Prostate gland (tissue), 2 donors: ENCODE results near the gene IFT81. TPM values are rescaled to one million over a fixed set of nuclear protein-coding genes. Genes with fewer than 3 reads are reported as not detected.

Source experiments
- DNase-seq: peaks from one replicate; pipeline ENCODE4 v3.0.0-alpha.2; 2019; ENCODE audit warnings: low spot score
- H3K27ac ChIP-seq, 2 donors: fragments of 200-600 bp; sonication (generic); 2 replicates each; pipeline ENCODE4 v1.5.1; 2017 to 2019
- H3K27me3 ChIP-seq: fragments of 200-600 bp; sonication (generic); replicated peaks from 2 replicates; pipeline ENCODE4 v1.5.1; 2019; ENCODE audit not compliant: insufficient read depth
- H3K36me3 ChIP-seq, 2 donors: fragments of 200-600 bp; sonication (generic); 1 replicate in 1 of 2; 2 replicates in 1 of 2; pipeline versions ENCODE4 v1.5.1 to v1.8.1; 2017 to 2019
- H3K4me1 ChIP-seq: fragments of 200-600 bp; sonication (generic); replicated peaks from 2 replicates; pipeline ENCODE4 v1.5.1; 2019
- H3K4me3 ChIP-seq, 2 donors: fragments of 200-600 bp; sonication (generic); 2 replicates each; pipeline ENCODE4 v1.5.1; 2017 to 2019
- H3K9me3 ChIP-seq: fragments of 200-600 bp; sonication (generic); 2 replicates; pipeline ENCODE4 v1.5.1; 2017
- CTCF ChIP-seq, 4 experiments: fragments of 200-600 bp in 2 of 4; fragments of 450-650 bp in 2 of 4; sonication (generic) in 2 of 4; IDR thresholded peaks; 1 replicate in 3 of 4; 2 replicates in 1 of 4; pipeline ENCODE4 v1.5.1; 2016 to 2019; ENCODE audit warnings: antibody characterized with exemption in 4 of 4, mild to moderate bottlenecking in 2 of 4, moderate library complexity in 2 of 4
- POLR2A ChIP-seq: fragments of 450-650 bp; IDR thresholded peaks from one replicate; pipeline ENCODE4 v1.6.1; 2016; ENCODE audit warnings: antibody characterized with exemption, mild to moderate bottlenecking
- POLR2AphosphoS5 ChIP-seq: sonication (generic); formaldehyde crosslinking; IDR thresholded peaks from one replicate; pipeline ENCODE4 v1.6.1; 2017; ENCODE audit warnings: antibody characterized with exemption
- WGBS: methylation state at CpG from one replicate; pipeline ENCODE4 v1.1.5; 2018; 5-methylcytosine and 5-hydroxymethylcytosine counted together
- intact Hi-C: fragments of 100-400 bp; cut with DNase I; formaldehyde crosslinking; loops from one replicate; pipeline ENCODE4 v1.14.2; 2022
- total RNA-seq, 2 donors: library from RNA; depleted of rRNA; stranded (reverse); fragments of >200 nt; gene quantifications; one replicate each; pipeline ENCODE4 v1.1.0, GENCODE V29; 2016

IFT81 gene
- total RNA-seq, 2 donors from 2014 or later: 11.2 to 16.1 TPM

GRCh38 chr12:110159671-110160245 lies 35.6 kb downstream of the IFT81 start:
- 97% methylated on average over 4 of the region's 4 CpGs for WGBS
- Histone ChIP-seq H3K36me3 (peaks cover 0 to 2% of the 10 kb centered on the region in 2 donors), H3K27ac (no peak overlapping the region), H3K27me3 (no peaks in the 10 kb centered on the region), H3K4me3 (no peak overlapping the region), H3K9me3 (no peaks in the 10 kb centered on the region), H3K4me1 (no peaks in the 10 kb centered on the region)
- intact Hi-C loops: no loop called here
- no peak for DNase-seq
- TF ChIP-seq CTCF (IDR thresholded peaks at IDR 0.05) (no peak), POLR2AphosphoS5 (no peak), POLR2A (no peak)

DNA sequence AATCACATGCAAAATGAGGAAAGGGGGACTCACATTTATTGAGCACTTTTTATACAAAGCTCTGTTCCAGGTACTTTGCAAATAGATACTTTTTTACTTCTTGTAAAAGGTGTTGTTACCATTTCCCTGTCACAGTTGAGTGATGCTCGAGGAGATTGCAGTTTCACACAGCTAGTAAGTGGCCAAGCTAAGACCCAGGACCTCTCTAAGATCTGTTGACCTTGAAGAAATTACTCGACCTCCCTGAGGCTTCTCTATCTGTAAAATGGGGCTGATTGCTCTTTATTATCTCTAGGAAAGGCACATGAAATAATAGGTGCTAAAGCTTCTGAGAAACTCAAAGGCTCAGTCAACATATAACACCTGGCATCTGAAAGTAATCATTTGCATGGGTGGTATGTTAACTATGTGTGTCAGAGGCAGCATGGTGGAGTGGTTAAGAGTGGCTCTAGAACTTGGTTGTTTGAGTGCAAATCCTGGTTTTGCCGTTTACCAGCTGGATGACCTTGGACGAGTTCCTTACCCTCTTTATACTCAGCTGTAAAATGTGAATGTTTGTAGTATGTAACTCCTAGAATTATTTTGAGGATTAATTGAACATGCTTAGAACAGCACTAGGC lies 41.5 kb downstream of the IFT81 start:
- Histone ChIP-seq H3K36me3 (no peaks in the 10 kb centered on the region), H3K27ac (no peak overlapping the region)
- WGBS: 67% methylated on average over 4 of the region's 4 CpGs

DNA sequence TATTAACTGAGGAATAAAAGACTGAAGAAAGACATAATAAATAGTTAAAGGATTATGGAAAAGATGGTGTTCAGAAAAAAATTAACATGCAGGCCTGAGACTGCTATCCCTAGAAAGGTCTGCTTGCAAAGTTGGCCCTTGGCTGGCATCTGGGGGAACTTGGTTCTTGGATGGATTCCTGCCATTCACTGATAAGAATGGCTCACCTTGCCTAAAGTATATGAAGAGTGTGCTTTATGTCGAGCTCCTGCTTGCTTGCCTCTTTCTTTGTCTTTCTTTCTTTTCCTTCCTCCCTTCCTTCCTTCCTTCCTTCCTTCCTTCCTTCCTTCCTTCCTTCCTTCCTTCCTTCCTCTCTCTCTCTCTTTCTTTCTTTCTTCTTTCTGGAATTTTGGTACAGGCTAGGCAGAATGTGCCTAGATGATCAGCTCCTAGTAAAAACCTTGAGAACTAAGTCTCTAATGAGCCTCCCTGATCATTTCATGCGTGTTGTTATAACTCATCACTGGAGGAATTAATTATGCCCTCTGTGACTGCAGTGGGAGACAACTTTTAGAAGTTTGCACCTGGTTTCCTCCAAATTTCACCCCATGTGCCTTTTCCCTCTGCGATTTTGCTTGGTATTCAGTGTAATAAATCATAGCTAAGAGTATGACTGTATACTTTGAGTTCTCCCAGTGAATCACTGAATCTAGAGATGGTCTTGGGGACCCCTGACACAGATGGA lies 44.7 kb downstream of the IFT81 start:
- intact Hi-C loops: no loop called here
- Histone ChIP-seq H3K27ac (no peak overlapping the region), H3K4me3 (no peak overlapping the region), H3K4me1 (no peaks in the 10 kb centered on the region), H3K9me3 (no peaks in the 10 kb centered on the region), H3K36me3 (no peaks in the 10 kb centered on the region), H3K27me3 (no peaks in the 10 kb centered on the region)
- DNase-seq: no peak
- TF ChIP-seq POLR2A: no peak
- no peak for TF ChIP-seq CTCF (IDR thresholded peaks at IDR 0.05)
- TF ChIP-seq POLR2AphosphoS5: no peak
- 98% methylated on average over 3 of the region's 3 CpGs for WGBS

More for the DNA sequence above, 41.5 kb downstream of the IFT81 start:
- intact Hi-C loops: no loop called here
- TF ChIP-seq CTCF (IDR thresholded peaks at IDR 0.05): no peak
- TF ChIP-seq POLR2AphosphoS5: no peak
- no peak for TF ChIP-seq POLR2A
- H3K4me3 ChIP-seq: no peak overlapping the region
- no peaks in the 10 kb centered on the region for H3K27me3 ChIP-seq
- no peak for DNase-seq
- no peaks in the 10 kb centered on the region for H3K9me3 ChIP-seq
- H3K4me1 ChIP-seq: no peaks in the 10 kb centered on the region

DNA sequence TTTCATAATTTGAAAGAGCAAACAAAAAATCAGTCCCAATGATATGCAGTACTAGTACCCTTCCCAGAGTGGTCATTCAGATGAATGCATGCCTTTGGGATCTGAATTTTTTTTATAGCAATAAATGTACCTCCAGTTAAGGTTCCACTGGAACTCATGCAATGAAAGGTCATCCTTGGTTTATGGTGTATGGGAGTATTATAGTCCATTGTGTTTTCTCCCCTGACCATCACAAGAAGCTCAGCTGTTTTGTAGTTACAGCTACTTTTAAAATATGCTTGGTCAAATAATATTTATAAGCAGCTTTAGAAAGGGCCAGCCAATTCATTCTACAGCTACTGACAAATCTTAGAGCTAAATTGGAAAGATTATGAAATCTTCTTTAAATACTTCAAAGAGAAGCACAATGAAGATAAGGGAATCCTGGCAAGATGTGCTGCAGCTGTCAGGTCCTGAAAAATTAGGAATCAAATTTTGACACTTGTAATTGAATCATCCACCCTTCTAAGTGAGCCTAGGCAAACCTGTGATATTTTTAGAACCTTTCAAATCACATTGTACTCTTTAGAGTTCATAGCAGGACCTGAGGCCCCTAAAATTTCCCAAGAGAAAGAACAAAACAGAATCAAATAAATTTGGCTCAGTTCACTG lies 46.5 kb downstream of the IFT81 start:
- no peaks in the 10 kb centered on the region for H3K27me3 ChIP-seq
- H3K4me1 ChIP-seq: no peaks in the 10 kb centered on the region
- no peaks in the 10 kb centered on the region for H3K9me3 ChIP-seq
- no peak overlapping the region for H3K27ac ChIP-seq
- TF ChIP-seq CTCF (IDR thresholded peaks at IDR 0.05): no peak
- TF ChIP-seq POLR2A: no peak
- TF ChIP-seq POLR2AphosphoS5: no peak
- DNase-seq: no peak
- H3K36me3 ChIP-seq: no peaks in the 10 kb centered on the region
- intact Hi-C loops: no loop called here
- no peak overlapping the region for H3K4me3 ChIP-seq
